Measurements from ENCODE around the gene HNRNPA0.

Gene HNRNPA0

GRCh38 chr5:137716337-137716736, 37.8 kb downstream of the HNRNPA0 start:
- Histone ChIP-seq H4K20me1 (ENCODE audit: insufficient read depth) (no peaks in the 10 kb centered on the region), H3K4me2 (no peak overlapping the region)
- TF ChIP-seq CTCF (conservative IDR thresholded peaks at IDR 0.05; ENCODE audit: low read depth, low read length): no peak

GRCh38 chr5:137715456-137715855, 38.7 kb downstream of the HNRNPA0 start:
- no peak for TF ChIP-seq CTCF (conservative IDR thresholded peaks at IDR 0.05; ENCODE audit: low read depth, low read length)
- H2AFZ ChIP-seq (ENCODE audit: low read depth): no peak overlapping the region

More at GRCh38 chr5:137716337-137716736, 37.8 kb downstream of the HNRNPA0 start:
- Histone ChIP-seq H3K27me3 (ENCODE audit: insufficient read depth, low read depth) (no peaks in the 10 kb centered on the region), H3K4me1 (ENCODE audit: low read depth, poor library complexity, severe bottlenecking) (no peaks in the 10 kb centered on the region), H3K4me3 (IDR thresholded peaks at IDR 0.05; ENCODE audit: insufficient read depth, low read depth, low read length) (no peak overlapping the region), H3K36me3 (ENCODE audit: insufficient read depth) (no peaks in the 10 kb centered on the region), H3K9ac (no peak overlapping the region), H2AFZ (ENCODE audit: low read depth) (no peak overlapping the region), H3K27ac (no peak overlapping the region), H3K79me2 (ENCODE audit: insufficient read depth, low read depth) (no peaks in the 10 kb centered on the region)

GRCh38 chr5:137714946-137715345, 39.2 kb downstream of the HNRNPA0 start:
- Histone ChIP-seq H3K27me3 (ENCODE audit: insufficient read depth, low read depth) (no peaks in the 10 kb centered on the region), H3K4me3 (IDR thresholded peaks at IDR 0.05; ENCODE audit: insufficient read depth, low read depth, low read length) (no peak overlapping the region), H3K79me2 (ENCODE audit: insufficient read depth, low read depth) (no peaks in the 10 kb centered on the region), H2AFZ (ENCODE audit: low read depth) (no peak overlapping the region), H3K9ac (no peak overlapping the region), H3K27ac (no peak overlapping the region), H3K4me1 (ENCODE audit: low read depth, poor library complexity, severe bottlenecking) (no peaks in the 10 kb centered on the region), H3K36me3 (ENCODE audit: insufficient read depth) (no peaks in the 10 kb centered on the region), H3K4me2 (no peak overlapping the region), H4K20me1 (ENCODE audit: insufficient read depth) (no peaks in the 10 kb centered on the region)
- TF ChIP-seq CTCF (conservative IDR thresholded peaks at IDR 0.05; ENCODE audit: low read depth, low read length): no peak

More at GRCh38 chr5:137715456-137715855, 38.7 kb downstream of the HNRNPA0 start:
- Histone ChIP-seq H3K27ac (no peak overlapping the region), H3K9ac (no peak overlapping the region), H3K4me1 (ENCODE audit: low read depth, poor library complexity, severe bottlenecking) (no peaks in the 10 kb centered on the region), H3K36me3 (ENCODE audit: insufficient read depth) (no peaks in the 10 kb centered on the region), H3K4me2 (no peak overlapping the region), H4K20me1 (ENCODE audit: insufficient read depth) (no peaks in the 10 kb centered on the region), H3K79me2 (ENCODE audit: insufficient read depth, low read depth) (no peaks in the 10 kb centered on the region), H3K4me3 (IDR thresholded peaks at IDR 0.05; ENCODE audit: insufficient read depth, low read depth, low read length) (no peak overlapping the region), H3K27me3 (ENCODE audit: insufficient read depth, low read depth) (no peaks in the 10 kb centered on the region)

GRCh38 chr5:137714494-137714893, 39.7 kb downstream of the HNRNPA0 start:
- no peak overlapping the region for H3K4me2 ChIP-seq
- no peak for TF ChIP-seq CTCF (conservative IDR thresholded peaks at IDR 0.05; ENCODE audit: low read depth, low read length)
- H3K79me2 ChIP-seq (ENCODE audit: insufficient read depth, low read depth): no peaks in the 10 kb centered on the region
- H3K27me3 ChIP-seq (ENCODE audit: insufficient read depth, low read depth): no peaks in the 10 kb centered on the region
- H3K36me3 ChIP-seq (ENCODE audit: insufficient read depth): no peaks in the 10 kb centered on the region
- H3K4me3 ChIP-seq (IDR thresholded peaks at IDR 0.05; ENCODE audit: insufficient read depth, low read depth, low read length): no peak overlapping the region
- no peaks in the 10 kb centered on the region for H4K20me1 ChIP-seq (ENCODE audit: insufficient read depth)
- H3K9ac ChIP-seq: no peak overlapping the region
- H2AFZ ChIP-seq (ENCODE audit: low read depth): no peak overlapping the region
- H3K27ac ChIP-seq: no peak overlapping the region
- peaks cover 1% of the 10 kb centered on the region for H3K4me1 ChIP-seq (ENCODE audit: low read depth, poor library complexity, severe bottlenecking)

Data from KMS-11 (cell line).